ENCODE results near the gene PRDM16. TPM values are rescaled to one million over a fixed set of nuclear protein-coding genes. Genes with fewer than 3 reads are reported as not detected.

PRDM16 gene
- total and polyA plus RNA-seq, 2 of the 4 experiments (the other 2 are of a cell fraction) = 0.02 TPM; not detected in 1

GRCh38 chr1:3077081-3077480 is 8.1 kb downstream of the PRDM16 start:
- no peak overlapping the region for H4K91ac ChIP-seq (ENCODE audit: insufficient read depth, low read depth, low read length)
- H3K14ac ChIP-seq (replicated peaks; ENCODE audit: low read depth, low read length) = no peak overlapping the region
- H3K9ac ChIP-seq (ENCODE audit: low read depth, low read length) = no peak overlapping the region
- no peak overlapping the region for H2AK5ac ChIP-seq (ENCODE audit: low read depth, low read length)
- ChIA-PET CTCF (no interaction called here), POLR2A (ENCODE audit: unreplicated experiment) (interaction anchor here (0.6 kb wide), 1 partner anchor 55 kb away, joined by 3 read pairs; no protein-coding TSS in a partner anchor)
- no peak overlapping the region for H2BK5ac ChIP-seq (ENCODE audit: low read depth, low read length, poor library complexity, severe bottlenecking)
- H2AK9ac ChIP-seq (replicated peaks; ENCODE audit: low read depth, low read length, poor library complexity) = no peak overlapping the region
- intact Hi-C loops (cut with micrococcal nuclease) = no loop called here
- H3K4me2 ChIP-seq (ENCODE audit: low read depth, low read length) = no peak overlapping the region
- H3K9me1 ChIP-seq (ENCODE audit: insufficient read depth, low read length) = no peaks in the 10 kb centered on the region
- no peak overlapping the region for H2BK15ac ChIP-seq (ENCODE audit: low read depth, low read length)
- H3K36me3 ChIP-seq (ENCODE audit: control insufficient read depth, insufficient read depth, low read length) = no peaks in the 10 kb centered on the region
- TF ChIP-seq, protein P1, sequence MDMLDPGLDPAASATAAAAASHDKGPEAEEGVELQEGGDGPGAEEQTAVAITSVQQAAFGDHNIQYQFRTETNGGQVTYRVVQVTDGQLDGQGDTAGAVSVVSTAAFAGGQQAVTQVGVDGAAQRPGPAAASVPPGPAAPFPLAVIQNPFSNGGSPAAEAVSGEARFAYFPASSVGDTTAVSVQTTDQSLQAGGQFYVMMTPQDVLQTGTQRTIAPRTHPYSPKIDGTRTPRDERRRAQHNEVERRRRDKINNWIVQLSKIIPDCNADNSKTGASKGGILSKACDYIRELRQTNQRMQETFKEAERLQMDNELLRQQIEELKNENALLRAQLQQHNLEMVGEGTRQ (IDR thresholded peaks at IDR 0.05; ENCODE audit: low read depth, low read length) = no peak
- no peak for TF ChIP-seq NFE2L2 (IDR thresholded peaks at IDR 0.05; ENCODE audit: low read depth, low read length)
- in situ Hi-C loops (cut with MboI; ENCODE audit: low sequenced_read_pairs) = no loop called here
- no TSS peak for BruUV-seq (replicated peaks)
- no peak for ATAC-seq (ENCODE audit: low read depth)
- WGBS, 2 experiments (ENCODE audit: extremely low coverage in 2 of 2, insufficient read length in 1 of 2) = no CpG with 5 or more reads among the region's 9 CpGs
- H3K4me1 ChIP-seq (ENCODE audit: control insufficient read depth, insufficient read depth, low read length) = no peaks in the 10 kb centered on the region
- H2BK120ac ChIP-seq (ENCODE audit: low read depth, low read length) = no peak overlapping the region
- H4K8ac ChIP-seq (ENCODE audit: low read depth in 2 of 2, low read length in 2 of 2) = no peak overlapping the region
- H3K79me1 ChIP-seq (ENCODE audit: low read depth in 1 of 2, low read length in 2 of 2) = no peaks in the 10 kb centered on the region
- H4K20me1 ChIP-seq (ENCODE audit: insufficient read depth, low read length) = no peaks in the 10 kb centered on the region
- dilution Hi-C loops (cut with HindIII; ENCODE audit: low sequenced_read_pairs, unreplicated experiment) = no loop called here
- no peak overlapping the region for H3K23ac ChIP-seq (ENCODE audit: low read depth, low read length)
- H4K5ac ChIP-seq (ENCODE audit: low read depth, low read length) = no peak overlapping the region
- H3K4me3 ChIP-seq (ENCODE audit: insufficient read depth, low read depth, low read length) = no peak overlapping the region
- no peak overlapping the region for H2BK20ac ChIP-seq (ENCODE audit: low read depth, low read length)
- H3K9me3 ChIP-seq (ENCODE audit: control insufficient read depth, insufficient read depth, low read length) = no peaks in the 10 kb centered on the region
- no peak overlapping the region for H2AFZ ChIP-seq (replicated peaks; ENCODE audit: low read length, poor library complexity)
- no peak overlapping the region for H3K27ac ChIP-seq (ENCODE audit: insufficient read depth, low read length)
- H3K27me3 ChIP-seq (ENCODE audit: control insufficient read depth, insufficient read depth, low read length) = peaks cover 37% of the 10 kb centered on the region
- H3K4ac ChIP-seq (ENCODE audit: low read depth, low read length) = no peak overlapping the region
- H3K18ac ChIP-seq (ENCODE audit: low read depth, low read length) = no peak overlapping the region
- no peak for DNase-seq
- no peak overlapping the region for H3K56ac ChIP-seq (ENCODE audit: extremely low read depth, insufficient read depth, low read length)
